HG02870 (cell line): ENCODE data around the gene ATE1.
"Not testable (repeated sequence)": the region's sequence is repeated elsewhere in the genome, so short reads cannot be mapped to it uniquely, and the experiment has no call there.

Source experiments
- ATAC-seq: cut with Tn5 transposase; IDR thresholded peaks from one replicate; pipeline ENCODE4 v1.9.1; 2021; ENCODE audit warnings: mild to moderate bottlenecking, moderate library complexity; ENCODE audit not compliant: unreplicated experiment

The ATE1 gene

GRCh38 chr10:121927841-121928527 is at the start of gene ATE1:
ATE1 (minus strand) TSS chr10:121928031; CDS start chr10:121927949, 82 bp downstream.
- peak; percentile 73 for ATAC-seq

GRCh38 chr10:121976607-121977006 is 48.8 kb upstream of the ATE1 start:
- no peak for ATAC-seq

- ATAC-seq: no peak
These were observed 47.7 kb upstream of the ATE1 start for GRCh38 chr10:121975295-121976086.

GRCh38 chr10:121974535-121975294 is 46.9 kb upstream of the ATE1 start, which contains the start of gene NSMCE4A:
NSMCE4A (minus strand) TSS chr10:121975217; CDS start chr10:121975165, 52 bp downstream.
- peak; percentile 69 for ATAC-seq

GRCh38 chr10:121974019-121974534 is 46.2 kb upstream of the ATE1 start:
- peak; percentile 32 for ATAC-seq

GRCh38 chr10:121969086-121969485 is 41.3 kb upstream of the ATE1 start:
- ATAC-seq: not testable (repeated sequence)

- ATAC-seq: no peak
These were observed 38.2 kb upstream of the ATE1 start for GRCh38 chr10:121965996-121966395.

GRCh38 chr10:121961456-121961855 is 33.6 kb upstream of the ATE1 start:
- ATAC-seq: no peak

GRCh38 chr10:121959671-121960070 is 31.8 kb upstream of the ATE1 start:
- no peak for ATAC-seq

- no peak for ATAC-seq
These were observed 28.6 kb upstream of the ATE1 start for GRCh38 chr10:121956111-121957061.

- no peak for ATAC-seq
These were observed 24.4 kb upstream of the ATE1 start for GRCh38 chr10:121952226-121952625.

GRCh38 chr10:121949451-121949850 is 21.6 kb upstream of the ATE1 start:
- no peak for ATAC-seq

- no peak for ATAC-seq
These were observed 21.2 kb upstream of the ATE1 start for GRCh38 chr10:121949049-121949448.

GRCh38 chr10:121947343-121948330 is 19.8 kb upstream of the ATE1 start:
- ATAC-seq: no peak

- ATAC-seq: no peak
These were observed 15.1 kb upstream of the ATE1 start for GRCh38 chr10:121942749-121943416.

- no peak for ATAC-seq
These were observed 13.7 kb upstream of the ATE1 start for GRCh38 chr10:121941532-121941931.

- no peak for ATAC-seq
These were observed 8.5 kb upstream of the ATE1 start for GRCh38 chr10:121936295-121936694.

GRCh38 chr10:121935702-121936101 is 7.9 kb upstream of the ATE1 start:
- no peak for ATAC-seq
